Mucosa of rectum (tissue), 2 donors: ENCODE data around the gene CHGA.

Experiments
- H3K27ac ChIP-seq, 2 donors: one replicate each; pipeline ENCODE4 v1.7.0; 2013; ENCODE audit warnings: inconsistent platforms in 2 of 2, low read depth in 2 of 2, low read length in 2 of 2
- H3K27me3 ChIP-seq, 2 donors: one replicate each; pipeline ENCODE4 v1.7.0; 2013; ENCODE audit warnings: low read length in 2 of 2; ENCODE audit not compliant: control insufficient read depth in 2 of 2, insufficient read depth in 2 of 2
- H3K36me3 ChIP-seq, 2 donors: one replicate each; pipeline ENCODE4 v1.7.0; 2013; ENCODE audit warnings: low read length in 2 of 2; ENCODE audit not compliant: control insufficient read depth in 2 of 2, insufficient read depth in 2 of 2
- H3K4me1 ChIP-seq, 2 donors: one replicate each; pipeline ENCODE4 v1.7.0; 2013; ENCODE audit warnings: low read length in 2 of 2, mild to moderate bottlenecking in 1 of 2; ENCODE audit not compliant: control insufficient read depth in 2 of 2, insufficient read depth in 2 of 2
- H3K4me3 ChIP-seq, 2 donors: one replicate each; pipeline ENCODE4 v1.7.0; 2013; ENCODE audit warnings: low read length in 2 of 2
- H3K9ac ChIP-seq, 2 donors: one replicate each; pipeline ENCODE4 v1.7.0; 2013; ENCODE audit warnings: low read length in 2 of 2, low read depth in 1 of 2, mild to moderate bottlenecking in 1 of 2
- H3K9me3 ChIP-seq, 2 donors: one replicate each; pipeline ENCODE4 v1.7.0; 2013; ENCODE audit warnings: low read length in 2 of 2; ENCODE audit not compliant: control insufficient read depth in 2 of 2
- donor health status: healthy.
- donor health status: Normal muscosa, but diverticular disease.

CHGA gene

GRCh38 chr14:92929689-92930608, 7.0 kb downstream of the CHGA start:
- Histone ChIP-seq H3K27ac (no peak overlapping the region), H3K36me3 (no peaks in the 10 kb centered on the region)

GRCh38 chr14:92930737-92931602, 8.0 kb downstream of the CHGA start:
- H3K36me3 ChIP-seq = peaks cover 0 to 5% of the 10 kb centered on the region in 2 donors
- H3K9me3 ChIP-seq = no peaks in the 10 kb centered on the region
- no peak overlapping the region for H3K4me3 ChIP-seq
- H3K4me1 ChIP-seq = no peaks in the 10 kb centered on the region
- no peak overlapping the region for H3K9ac ChIP-seq
- H3K27me3 ChIP-seq = no peaks in the 10 kb centered on the region
- no peak overlapping the region for H3K27ac ChIP-seq

More at GRCh38 chr14:92929689-92930608, 7.0 kb downstream of the CHGA start:
- H3K27me3 ChIP-seq = no peaks in the 10 kb centered on the region
- no peak overlapping the region for H3K9ac ChIP-seq
- H3K9me3 ChIP-seq = no peaks in the 10 kb centered on the region
- H3K4me3 ChIP-seq = no peak overlapping the region
- no peaks in the 10 kb centered on the region for H3K4me1 ChIP-seq

GRCh38 chr14:92931681-92932447, 8.9 kb downstream of the CHGA start:
- Histone ChIP-seq H3K4me1 (no peaks in the 10 kb centered on the region), H3K27ac (no peak overlapping the region), H3K4me3 (no peak overlapping the region), H3K36me3 (peaks cover 3 to 12% of the 10 kb centered on the region in 2 donors), H3K27me3 (no peaks in the 10 kb centered on the region), H3K9me3 (no peaks in the 10 kb centered on the region), H3K9ac (no peak overlapping the region)

GRCh38 chr14:92932448-92933395, 9.8 kb downstream of the CHGA start:
- Histone ChIP-seq H3K9ac (no peak overlapping the region), H3K36me3 (peaks cover 3 to 15% of the 10 kb centered on the region in 2 donors), H3K27ac (no peak overlapping the region), H3K27me3 (no peaks in the 10 kb centered on the region), H3K4me1 (no peaks in the 10 kb centered on the region), H3K9me3 (no peaks in the 10 kb centered on the region), H3K4me3 (no peak overlapping the region)

- no peaks in the 10 kb centered on the region for H3K4me1 ChIP-seq
- peaks cover 3 to 15% of the 10 kb centered on the region in 2 donors for H3K36me3 ChIP-seq
- H3K9me3 ChIP-seq = no peaks in the 10 kb centered on the region
These were observed 10.5 kb downstream of the CHGA start for GRCh38 chr14:92933481-92933880.

GRCh38 chr14:92934196-92935085, 11.5 kb downstream of the CHGA start:
- Histone ChIP-seq H3K36me3 (peaks cover 3 to 15% of the 10 kb centered on the region in 2 donors), H3K27ac (no peak overlapping the region), H3K27me3 (no peaks in the 10 kb centered on the region), H3K9me3 (no peaks in the 10 kb centered on the region), H3K4me3 (no peak overlapping the region), H3K4me1 (no peaks in the 10 kb centered on the region), H3K9ac (no peak overlapping the region)

More at GRCh38 chr14:92933481-92933880, 10.5 kb downstream of the CHGA start:
- no peak overlapping the region for H3K4me3 ChIP-seq
- no peak overlapping the region for H3K27ac ChIP-seq
- no peaks in the 10 kb centered on the region for H3K27me3 ChIP-seq
- no peak overlapping the region for H3K9ac ChIP-seq

GRCh38 chr14:92935446-92935845, 12.5 kb downstream of the CHGA start:
- Histone ChIP-seq H3K27me3 (no peaks in the 10 kb centered on the region), H3K9me3 (no peaks in the 10 kb centered on the region), H3K4me3 (no peak overlapping the region), H3K4me1 (no peaks in the 10 kb centered on the region), H3K36me3 (peaks cover 6 to 15% of the 10 kb centered on the region in 2 donors), H3K9ac (no peak overlapping the region), H3K27ac (no peak overlapping the region)

GRCh38 chr14:92936085-92936484, 13.1 kb downstream of the CHGA start:
- H3K4me1 ChIP-seq = no peaks in the 10 kb centered on the region
- H3K36me3 ChIP-seq = peaks cover 7 to 18% of the 10 kb centered on the region in 2 donors
- H3K27me3 ChIP-seq = no peaks in the 10 kb centered on the region
- H3K4me3 ChIP-seq = no peak overlapping the region
- H3K9ac ChIP-seq = no peak overlapping the region
- no peak overlapping the region for H3K27ac ChIP-seq
- no peaks in the 10 kb centered on the region for H3K9me3 ChIP-seq
